IMR-90 (cell line): Measurements from ENCODE around the gene TMUB1. TPM values are rescaled to one million over a fixed set of nuclear protein-coding genes. Genes with fewer than 3 reads are reported as not detected.

Experiments used
- MXI1 ChIP-seq: IDR thresholded peaks from 2 replicates; pipeline ENCODE4 v1.6.1; 2012; ENCODE audit warnings: low read depth, mild to moderate bottlenecking, low read length, moderate library complexity, borderline replicate concordance
- NFE2L2 ChIP-seq: fragments of 150-350 bp; IDR thresholded peaks from 2 replicates; pipeline ENCODE4 v1.6.1; 2016; ENCODE audit warnings: low read depth, mild to moderate bottlenecking, low read length
- POLR2A ChIP-seq: IDR thresholded peaks from 2 replicates; pipeline ENCODE4 v1.6.1; 2012; ENCODE audit warnings: mild to moderate bottlenecking, low read depth, low read length
- polyA plus RNA-seq, 3 experiments: library from polyadenylated mRNA; depleted of rRNA; stranded (reverse); fragments of >200 nt; gene quantifications; 2 replicates each; pipeline ENCODE4 v1.2.3, GENCODE V29; 2012; ENCODE audit warnings: low replicate concordance in 1 of 3
- total RNA-seq: library from RNA; depleted of rRNA; stranded (reverse); fragments of >200 nt; gene quantifications from 2 replicates; pipeline ENCODE4 v1.2.3, GENCODE V29; 2012

TMUB1 gene
- total and polyA plus RNA-seq, 2 of the 4 experiments (the other 2 are of a cell fraction), result 6.8 to 29.8 TPM

DNA sequence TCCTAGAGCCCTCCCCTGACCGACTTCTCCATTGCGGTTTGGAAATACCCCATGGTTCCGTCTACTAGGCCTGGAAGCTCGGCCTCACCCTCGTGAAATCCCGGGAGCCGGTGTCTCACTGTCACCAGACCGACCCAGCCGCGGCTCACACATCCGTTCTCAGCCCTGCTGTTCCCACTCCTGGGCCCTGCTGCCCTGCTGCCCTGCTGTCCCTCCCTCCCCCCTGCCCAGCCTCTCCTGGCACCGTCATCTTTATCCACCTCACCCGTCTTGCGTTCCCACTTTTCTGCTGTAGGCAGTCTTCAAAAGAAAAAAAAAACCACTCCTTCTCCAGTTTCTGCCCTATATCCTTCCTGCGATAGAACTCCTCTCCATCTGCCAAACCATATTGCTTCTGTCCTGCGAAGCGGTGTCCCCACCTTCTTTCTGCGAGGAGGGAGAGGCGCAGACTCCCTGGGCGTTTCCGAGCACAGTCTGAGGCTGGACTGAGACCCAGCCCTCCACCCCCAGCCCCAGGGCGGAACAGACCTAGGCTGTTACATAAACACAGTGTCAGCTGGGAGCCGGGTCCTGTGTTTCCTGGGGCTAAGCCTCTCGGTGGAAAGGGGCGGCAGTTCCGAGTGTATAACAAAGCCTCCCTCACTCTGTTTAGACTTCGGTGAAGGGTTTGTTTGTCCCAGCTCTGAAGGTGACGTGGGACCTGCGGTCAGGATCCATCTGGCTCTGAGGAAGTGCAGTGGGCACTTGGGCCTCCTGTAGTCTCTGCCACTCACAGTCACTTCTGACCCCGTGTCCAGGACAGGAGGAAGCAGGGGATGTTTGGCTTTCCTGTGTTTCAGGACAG is 5.8 kb upstream of the TMUB1 start (continued):
- peak; percentile 69; the same call in 1 of the 2 replicates for TF ChIP-seq POLR2A
- TF ChIP-seq MXI1, result no peak; the same call in 1 of the 2 replicates
- TF ChIP-seq NFE2L2, result no peak
